ENCODE data around the gene JCHAIN.

Gene JCHAIN

GRCh38 chr4:70637239-70637913 lies 28.9 kb downstream of the JCHAIN start:
- DNase-seq (ENCODE audit: low spot score) = no peak

- no peak for DNase-seq (ENCODE audit: low spot score)
These were observed 31.8 kb downstream of the JCHAIN start for GRCh38 chr4:70634482-70634881.

DNA sequence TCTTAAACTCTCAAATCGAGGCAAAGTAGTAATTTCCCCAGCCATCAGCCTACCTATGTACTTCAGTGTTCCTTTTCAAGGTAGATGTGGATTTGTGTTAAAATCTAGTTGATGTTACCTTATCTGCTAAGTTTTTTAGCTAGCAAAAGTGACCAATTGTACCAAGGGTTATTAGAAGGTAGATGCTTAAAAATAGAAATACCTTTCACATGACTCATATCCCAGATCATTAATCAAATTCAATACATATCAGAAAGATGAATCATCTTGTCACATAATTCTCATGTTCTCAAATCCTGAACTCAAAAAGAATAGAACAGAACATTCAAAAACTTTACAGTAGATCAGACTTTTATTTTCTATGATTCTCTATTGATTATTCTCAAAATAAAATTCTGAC lies 34.3 kb downstream of the JCHAIN start:
- no peak for DNase-seq (ENCODE audit: low spot score)

GRCh38 chr4:70630162-70630561 lies 36.1 kb downstream of the JCHAIN start:
- no peak for DNase-seq (ENCODE audit: low spot score)

DNA sequence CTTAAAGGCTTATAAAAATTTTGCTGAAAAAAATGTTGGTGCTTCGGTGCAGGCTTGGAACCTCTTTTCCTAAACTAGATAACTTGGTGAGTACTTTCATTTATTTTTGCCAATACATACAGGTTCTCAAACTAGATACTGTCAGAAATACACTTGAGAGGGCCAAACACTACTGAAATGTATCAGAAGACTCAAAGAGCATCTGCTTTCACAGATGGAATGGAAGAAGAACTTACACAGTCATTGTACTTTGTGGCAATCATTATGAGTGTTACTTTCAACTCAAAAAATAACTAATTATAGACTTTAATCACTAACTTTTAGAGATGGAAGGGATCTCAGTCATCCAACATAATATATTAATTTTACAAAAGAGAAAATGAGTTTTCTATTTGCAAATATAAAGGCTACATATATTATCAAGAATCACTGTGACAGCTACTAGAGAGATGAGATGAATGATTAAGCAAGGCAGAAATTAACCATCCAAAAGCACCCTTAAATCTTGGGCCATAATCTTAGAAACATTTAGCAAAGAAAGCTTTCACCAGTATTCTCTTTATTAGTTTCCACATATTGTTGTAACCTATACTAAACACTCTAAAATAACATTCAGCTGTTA lies 36.7 kb downstream of the JCHAIN start:
- DNase-seq (ENCODE audit: low spot score) = no peak

DNA sequence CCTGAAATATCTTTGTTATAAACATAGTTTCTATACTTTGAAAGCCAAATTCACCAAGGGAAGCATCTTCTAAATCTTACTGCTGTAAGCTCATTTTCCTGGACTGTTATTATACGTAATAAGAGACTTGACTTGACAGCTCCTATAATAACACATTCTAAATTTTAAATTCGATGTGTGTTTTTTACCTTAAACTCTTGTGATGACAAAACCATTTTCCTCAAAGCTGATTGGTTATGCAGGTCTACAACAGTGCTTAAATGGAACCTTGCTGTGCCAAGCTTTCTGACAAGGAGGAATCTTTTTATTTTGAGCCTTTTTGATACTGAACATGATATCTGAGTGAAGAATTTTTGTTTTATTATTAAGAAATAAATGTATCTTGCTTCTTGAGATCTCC lies 37.9 kb downstream of the JCHAIN start, which contains the start of gene ENAM:
TSS of gene ENAM (plus strand) at position 301 of the 400 bp plus-strand sequence. CDS start 757 bp downstream, outside the sequence.
- no peak for DNase-seq (ENCODE audit: low spot score)

- DNase-seq (ENCODE audit: low spot score) = no peak
These were observed 38.7 kb downstream of the JCHAIN start for GRCh38 chr4:70627620-70628019.

- DNase-seq (ENCODE audit: low spot score) = no peak
These were observed 42.0 kb downstream of the JCHAIN start for GRCh38 chr4:70624226-70624793.

DNA sequence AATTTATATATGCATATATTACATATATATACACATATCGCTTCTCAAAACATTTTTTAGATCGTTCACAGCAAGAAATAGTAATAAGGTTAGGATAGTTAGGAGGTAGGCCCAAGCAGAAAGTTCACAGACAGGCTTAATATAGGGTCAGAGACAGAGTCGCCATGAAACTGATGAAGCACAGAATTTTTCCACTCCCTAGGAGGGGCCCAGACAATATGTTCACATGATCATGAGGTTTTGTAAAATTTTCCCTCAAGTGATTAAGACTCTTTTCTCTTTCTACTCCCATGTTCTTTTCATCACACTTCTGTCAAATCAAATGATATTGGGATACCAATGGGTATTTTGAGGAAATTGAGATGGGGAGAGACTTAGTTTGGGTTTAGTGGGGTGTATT lies 43.0 kb downstream of the JCHAIN start:
- no peak for DNase-seq (ENCODE audit: low spot score)

- DNase-seq (ENCODE audit: low spot score) = no peak
These were observed 46.5 kb downstream of the JCHAIN start for GRCh38 chr4:70619778-70620177.

- DNase-seq (ENCODE audit: low spot score) = no peak
These were observed 47.0 kb downstream of the JCHAIN start for GRCh38 chr4:70619288-70619687.

DNA sequence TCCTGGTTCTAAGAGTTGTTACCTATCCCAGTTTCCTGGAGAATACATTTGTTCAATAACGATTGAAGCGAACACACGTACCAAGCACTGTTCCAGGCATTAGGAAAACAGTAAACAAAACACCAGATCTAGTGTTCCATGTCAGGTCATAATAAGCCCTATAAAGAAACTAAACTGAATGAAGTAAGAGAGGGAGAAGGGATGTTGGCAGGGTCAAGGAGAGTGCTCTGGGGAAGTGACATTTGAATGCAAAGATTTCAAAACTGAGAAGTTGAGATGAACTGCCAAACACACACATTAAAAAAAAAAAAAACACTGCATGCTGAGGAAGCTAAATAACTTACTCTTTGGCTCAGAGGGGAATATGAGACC lies 52.1 kb downstream of the JCHAIN start:
- DNase-seq (ENCODE audit: low spot score) = no peak

DNA sequence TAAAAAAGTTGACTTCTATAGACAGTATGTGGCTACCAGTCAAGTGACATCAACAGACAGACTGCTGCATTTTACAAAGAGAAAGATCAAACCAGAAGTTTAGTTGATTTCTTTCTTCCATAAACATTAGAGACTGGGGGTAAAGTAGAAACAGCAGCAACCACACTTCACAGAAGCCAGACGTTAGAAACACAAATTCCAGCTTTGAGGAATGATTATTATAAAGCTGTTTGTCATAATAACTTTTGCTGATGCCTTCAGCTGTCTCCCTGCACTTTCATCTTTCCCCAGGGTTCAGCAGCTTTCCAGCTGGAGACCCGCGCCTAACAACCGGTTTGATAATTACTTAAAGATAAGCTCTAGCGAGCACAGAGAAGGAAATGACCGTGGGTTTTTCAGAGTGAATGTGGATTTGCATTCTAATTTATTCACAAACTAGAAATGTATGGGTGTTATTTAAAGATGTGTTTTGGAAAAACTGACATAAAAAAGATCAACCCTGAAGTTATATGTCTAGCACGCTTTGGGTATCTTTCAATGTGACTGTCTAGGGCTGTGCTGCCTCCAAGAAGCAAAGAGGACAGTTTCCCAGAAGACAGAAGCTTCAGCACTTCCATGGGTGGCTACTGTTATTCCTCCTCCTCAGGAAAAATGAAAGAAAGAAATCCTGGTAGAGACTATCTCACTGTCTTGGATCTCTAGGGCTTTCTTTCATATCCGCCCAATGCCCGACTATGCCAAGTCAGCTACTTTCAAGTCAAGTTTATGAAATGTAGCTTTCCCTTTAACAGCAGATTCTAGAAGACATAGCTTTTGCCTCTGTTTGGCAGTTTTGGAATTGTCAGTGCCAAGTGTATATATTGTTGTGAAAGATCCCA lies 52.8 kb downstream of the JCHAIN start:
- DNase-seq (ENCODE audit: low spot score) = no peak

- no peak for DNase-seq (ENCODE audit: low spot score)
These were observed 58.0 kb downstream of the JCHAIN start for GRCh38 chr4:70608324-70608723.

DNA sequence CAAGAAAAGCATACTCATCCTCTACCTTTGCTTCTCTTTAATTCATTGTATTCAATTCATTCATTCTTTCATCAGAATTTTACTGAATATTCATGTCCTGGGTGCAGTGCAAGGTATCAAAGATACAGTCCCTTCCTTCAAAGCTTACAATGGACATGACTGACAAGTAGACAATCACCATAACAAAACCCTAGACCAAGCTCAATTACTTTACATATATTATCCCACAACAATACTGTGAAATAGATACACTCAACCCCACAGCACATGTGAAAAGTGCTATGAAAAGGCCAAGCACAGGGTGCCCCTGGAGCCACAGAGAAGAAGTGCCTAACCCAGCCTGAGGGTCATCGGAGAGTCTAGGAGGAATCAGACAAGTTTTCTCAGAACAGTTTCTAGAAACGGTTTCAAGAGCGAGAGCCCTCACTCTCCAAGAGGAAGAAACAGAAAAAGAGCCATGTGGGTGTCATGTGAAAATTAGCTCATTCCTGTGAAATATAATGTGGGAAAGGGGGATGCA lies 58.9 kb downstream of the JCHAIN start:
- DNase-seq (ENCODE audit: low spot score) = no peak

GRCh38 chr4:70606459-70606858 lies 59.8 kb downstream of the JCHAIN start:
- DNase-seq (ENCODE audit: low spot score) = no peak
